Omental fat pad (tissue), 4 donors: Measurements from ENCODE around the gene SRSF5. TPM values are rescaled to one million over a fixed set of nuclear protein-coding genes. Genes with fewer than 3 reads are reported as not detected.
"Not testable (repeated sequence)": the region's sequence is repeated elsewhere in the genome, so short reads cannot be mapped to it uniquely, and the experiment has no call there.

Experiments
- ATAC-seq: fragments of 150-250 bp; one replicate; pipeline ENCODE4 v1.9.1; 2016; ENCODE audit warnings: mild to moderate bottlenecking, moderate library complexity; ENCODE audit not compliant: low FRiP score
- DNase-seq: peaks from one replicate; pipeline ENCODE4 v3.0.0-alpha.2; 2019; ENCODE audit warnings: low spot score
- CTCF ChIP-seq, 3 donors: fragments of 450-650 bp; IDR thresholded peaks; one replicate each; pipeline ENCODE4 v1.5.1; 2016 to 2017; ENCODE audit warnings: antibody characterized with exemption in 3 of 3, mild to moderate bottlenecking in 3 of 3, moderate library complexity in 2 of 3
- total RNA-seq, 4 donors: library from RNA; depleted of rRNA; stranded (reverse); fragments of >200 nt; gene quantifications; one replicate each; pipeline ENCODE4 v1.1.0, GENCODE V29; 2016

SRSF5 gene
- total RNA-seq, 4 donors from 2014 or later = 198 to 421 (median 367) TPM

- DNase-seq (no peak), ATAC-seq (no peak)
- no peak for TF ChIP-seq CTCF (IDR thresholded peaks at IDR 0.05)
These were observed 38.0 kb downstream of the SRSF5 start for GRCh38 chr14:69804902-69805301.

GRCh38 chr14:69807192-69807591, 40.2 kb downstream of the SRSF5 start:
- TF ChIP-seq CTCF (IDR thresholded peaks at IDR 0.05) = no peak
- DNase-seq = no peak
- no peak for ATAC-seq

GRCh38 chr14:69808919-69809808, 42.2 kb downstream of the SRSF5 start:
- no peak for TF ChIP-seq CTCF (IDR thresholded peaks at IDR 0.05)
- DNase-seq = no peak
- ATAC-seq = no peak

- no peak for TF ChIP-seq CTCF (IDR thresholded peaks at IDR 0.05)
These were observed 44.4 kb downstream of the SRSF5 start for GRCh38 chr14:69811227-69811867.

GRCh38 chr14:69811868-69812252, 44.9 kb downstream of the SRSF5 start:
- no peak for ATAC-seq
- TF ChIP-seq CTCF (IDR thresholded peaks at IDR 0.05) = no peak
- DNase-seq = no peak

More at GRCh38 chr14:69811227-69811867, 44.4 kb downstream of the SRSF5 start:
- ATAC-seq (no peak), DNase-seq (no peak)

GRCh38 chr14:69812711-69813110, 45.8 kb downstream of the SRSF5 start:
- DNase-seq (no peak), ATAC-seq (no peak)
- no peak for TF ChIP-seq CTCF (IDR thresholded peaks at IDR 0.05)

- not testable (repeated sequence) for DNase-seq, ATAC-seq
These were observed 46.4 kb downstream of the SRSF5 start for GRCh38 chr14:69813346-69813745.
